Heart left ventricle (tissue), 13 donors: ENCODE measurements around the gene SLC6A3.

Experiments
- POLR2A ChIP-seq, 2 donors: fragments of 450-650 bp; IDR thresholded peaks; one replicate each; pipeline ENCODE4 v1.6.1; 2017; ENCODE audit warnings: antibody characterized with exemption in 2 of 2, mild to moderate bottlenecking in 2 of 2, moderate library complexity in 2 of 2
- TF ChIP-seq, protein P1 (sequence below), 12 donors: fragments of 200-600 bp; sonication (generic) in 4 of 12; IDR thresholded peaks; one replicate each; pipeline versions ENCODE4 v1.5.0 to v1.8.0; 2018 to 2022; ENCODE audit warnings: antibody characterized with exemption in 12 of 12, mild to moderate bottlenecking in 5 of 12
- donor health status: ischemic (EF 13 %, LVEDD 7.1; RV severe dilation, severe dysfunction).
- donor health status: DM: no; HTN: yes; CAD: no.
- donor health status: DM: no; HTN: no; CAD: no.
- donor health status: ischemic (EF 25% LVEDD 6.9; RV normal size, moderate dysfunction).
- donor health status: ischemic (EF 25% LVEDD 5.7; RV mildly dilated, moderate dysfunction).
- donor health status: ischemic (EF 35%, LVEDD 5.7; RV mildly dilated, moderate dysfunction).
- donor health status: nonischemic (EF 11% LVEDD 7.7; RV severe dilation, severe dysfunction).
- donor health status: DM: yes; HTN: yes; CAD: no.
- donor health status: PGD.
- donor health status: ischemic (EF 29% LVEDD 5.4; RV normal size, mild dysfunction).
- donor health status: nonischemic (EF 23%, LVEDD 6.1; RV moderate dilation, normal function).

DNA sequence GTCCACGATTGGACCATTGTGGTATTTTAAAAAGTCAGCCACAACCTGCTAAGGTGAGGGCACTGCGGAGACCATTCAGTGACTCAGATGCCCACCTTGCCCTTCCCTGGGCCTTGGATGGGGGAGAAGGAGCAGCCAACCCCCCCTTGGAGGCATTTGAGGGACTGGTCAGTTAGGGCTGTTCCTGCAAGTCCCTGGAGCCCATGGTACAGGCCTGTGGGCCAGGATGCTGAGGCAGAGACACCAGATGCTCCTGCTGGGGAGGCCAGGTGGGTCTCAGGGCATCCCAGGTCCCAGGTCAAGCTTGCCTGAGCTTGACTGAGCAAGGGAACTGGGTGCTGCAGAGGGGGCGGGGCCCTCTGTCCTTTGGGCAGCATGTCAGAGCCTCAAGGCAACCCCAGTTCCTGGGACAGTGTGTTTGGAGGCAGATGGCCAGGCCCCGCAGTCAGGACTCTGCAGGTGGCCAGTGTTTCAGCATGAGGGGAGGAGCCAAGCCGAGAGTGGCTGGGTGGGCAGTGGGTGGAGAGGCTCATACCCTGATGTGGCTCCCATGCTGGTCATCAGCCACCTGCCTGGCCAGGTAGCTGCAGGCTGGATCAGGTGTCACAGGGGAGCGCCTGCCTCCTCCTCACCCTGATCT is 27.5 kb downstream of the SLC6A3 start:
- TF ChIP-seq, protein P1, sequence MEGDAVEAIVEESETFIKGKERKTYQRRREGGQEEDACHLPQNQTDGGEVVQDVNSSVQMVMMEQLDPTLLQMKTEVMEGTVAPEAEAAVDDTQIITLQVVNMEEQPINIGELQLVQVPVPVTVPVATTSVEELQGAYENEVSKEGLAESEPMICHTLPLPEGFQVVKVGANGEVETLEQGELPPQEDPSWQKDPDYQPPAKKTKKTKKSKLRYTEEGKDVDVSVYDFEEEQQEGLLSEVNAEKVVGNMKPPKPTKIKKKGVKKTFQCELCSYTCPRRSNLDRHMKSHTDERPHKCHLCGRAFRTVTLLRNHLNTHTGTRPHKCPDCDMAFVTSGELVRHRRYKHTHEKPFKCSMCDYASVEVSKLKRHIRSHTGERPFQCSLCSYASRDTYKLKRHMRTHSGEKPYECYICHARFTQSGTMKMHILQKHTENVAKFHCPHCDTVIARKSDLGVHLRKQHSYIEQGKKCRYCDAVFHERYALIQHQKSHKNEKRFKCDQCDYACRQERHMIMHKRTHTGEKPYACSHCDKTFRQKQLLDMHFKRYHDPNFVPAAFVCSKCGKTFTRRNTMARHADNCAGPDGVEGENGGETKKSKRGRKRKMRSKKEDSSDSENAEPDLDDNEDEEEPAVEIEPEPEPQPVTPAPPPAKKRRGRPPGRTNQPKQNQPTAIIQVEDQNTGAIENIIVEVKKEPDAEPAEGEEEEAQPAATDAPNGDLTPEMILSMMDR (IDR thresholded peaks at IDR 0.05), result no peak
- no peak for TF ChIP-seq POLR2A (IDR thresholded peaks at IDR 0.05)
